T-cell (primary cell): ENCODE measurements around the gene RBM12. TPM values are rescaled to one million over a fixed set of nuclear protein-coding genes. Genes with fewer than 3 reads are reported as not detected.

Experiments
- total RNA-seq, 35 experiments: library from RNA in 6 of 35; stranded (reverse) in 6 of 35; fragments of 120-200 nt in 1 of 35; gene quantifications; one replicate each; pipeline versions ENCODE4 v1.2.1 to v1.2.4 and lab custom pipeline; 2013 to 2026

The RBM12 gene
- total RNA-seq, 5 donors from 2014 or later (not counting 1 experiment from before 2014, with no cell fraction given) = 89.5 to 113 (median 109) TPM

Other genes with a start within 250 kb of the RBM12 start
- under 1 TPM in 2 of 5 donors, not detected in 3; 0.09 to 0.10 TPM for gene GDF5, start 226.7 kb downstream of the RBM12 start, total RNA-seq
- gene CEP250, start 209.3 kb downstream of the RBM12 start, total RNA-seq = 10 to 100 TPM; 45.7 to 70.7 (median 67.4) TPM
- not detected for gene C20orf173, start 135.2 kb downstream of the RBM12 start, total RNA-seq
- gene ERGIC3, start 122.8 kb downstream of the RBM12 start, total RNA-seq = 100 to 1,000 TPM; 135 to 180 (median 166) TPM
- gene SPAG4, start 49.1 kb downstream of the RBM12 start, total RNA-seq = 10 to 100 TPM in 2 of 5 donors, 1 to 10 TPM in 1, under 1 TPM in 2; 0.76 to 26.4 (median 1.2) TPM
- gene CPNE1, start within 50 bp of the RBM12 start, total RNA-seq = 100 to 1,000 TPM; 284 to 408 (median 324) TPM
- gene NFS1, start 34.5 kb upstream of the RBM12 start, total RNA-seq = 10 to 100 TPM; 17.7 to 33.5 (median 31.2) TPM
- gene ROMO1, start 34.5 kb upstream of the RBM12 start, total RNA-seq = 10 to 100 TPM; 38.4 to 79.7 (median 62.5) TPM
- 100 to 1,000 TPM; 482 to 966 (median 536) TPM for gene RBM39, start 77.4 kb upstream of the RBM12 start, total RNA-seq
- gene PHF20, start 107.1 kb upstream of the RBM12 start, total RNA-seq = 100 to 1,000 TPM in 2 of 5 donors, 10 to 100 TPM in 3; 67.8 to 174 (median 68.9) TPM